Peyer's patch (tissue), 4 donors: ENCODE measurements around the gene HAL. TPM values are rescaled to one million over a fixed set of nuclear protein-coding genes. Genes with fewer than 3 reads are reported as not detected.

Experiments
- DNase-seq, 3 donors: peaks; one replicate each; pipeline ENCODE4 v3.0.0-alpha.2; 2017 to 2019
- H3K27ac ChIP-seq, 4 donors: fragments of 200-600 bp; sonication (generic); one replicate each; pipeline ENCODE4 v1.5.1; 2016 to 2019
- H3K27me3 ChIP-seq, 2 donors: fragments of 200-600 bp; sonication (generic); one replicate each; pipeline ENCODE4 v1.5.1; 2019
- H3K36me3 ChIP-seq, 3 donors: fragments of 200-600 bp; sonication (generic); one replicate each; pipeline ENCODE4 v1.5.1; 2016 to 2019
- H3K4me1 ChIP-seq, 4 donors: fragments of 200-600 bp; sonication (generic); one replicate each; pipeline ENCODE4 v1.5.1; 2016 to 2019
- H3K4me3 ChIP-seq, 4 donors: fragments of 200-600 bp; sonication (generic); 1 replicate in 3 of 4; 2 replicates in 1 of 4; pipeline ENCODE4 v1.5.1; 2016 to 2019; ENCODE audit warnings: mild to moderate bottlenecking in 1 of 4
- H3K9me3 ChIP-seq, 4 donors: fragments of 200-600 bp; sonication (generic); one replicate each; pipeline ENCODE4 v1.5.1; 2016 to 2019; ENCODE audit warnings: mild to moderate bottlenecking in 1 of 4
- POLR2A ChIP-seq, 2 donors: fragments of 450-650 bp; IDR thresholded peaks; one replicate each; pipeline ENCODE4 v1.5.1; 2017; ENCODE audit warnings: antibody characterized with exemption in 2 of 2, mild to moderate bottlenecking in 2 of 2, moderate library complexity in 2 of 2
- total RNA-seq, 4 donors: library from RNA; depleted of rRNA; stranded (reverse); fragments of >200 nt; gene quantifications; one replicate each; pipeline ENCODE4 v1.1.0, GENCODE V29; 2016
- TF ChIP-seq, protein P1 (sequence below), 6 experiments: fragments of 450-650 bp in 4 of 6; fragments of 200-600 bp in 2 of 6; sonication (generic) in 1 of 6; IDR thresholded peaks; one replicate each; pipeline ENCODE4 v1.5.1; 2017 to 2019; ENCODE audit warnings: antibody characterized with exemption in 6 of 6, mild to moderate bottlenecking in 3 of 6, moderate library complexity in 1 of 6

Gene HAL
- total RNA-seq, 4 donors from 2014 or later, result 4.0 to 8.1 (median 4.3) TPM; not detected in 1

DNA sequence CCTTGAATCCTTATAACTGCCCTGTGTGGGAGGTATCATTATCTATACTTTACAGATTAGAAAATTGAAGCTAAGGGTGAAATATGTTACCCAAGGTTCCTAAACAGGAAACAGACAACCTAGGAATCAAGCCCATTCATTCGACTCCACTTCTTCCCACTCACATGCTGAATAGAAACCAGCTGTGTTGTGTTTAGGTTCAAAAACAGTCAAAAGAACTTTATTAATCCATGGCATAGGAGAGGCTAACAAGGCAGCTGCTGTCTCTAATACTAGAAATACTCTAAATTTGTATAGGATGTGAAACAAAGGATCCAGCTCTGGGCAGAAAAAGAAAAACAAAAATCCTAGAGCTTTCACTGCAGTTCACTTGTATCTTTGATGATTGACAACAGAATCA is 43.1 kb downstream of the HAL start:
- H3K4me3 ChIP-seq, result no peak overlapping the region
- TF ChIP-seq POLR2A (IDR thresholded peaks at IDR 0.05), result no peak
- TF ChIP-seq, protein P1, sequence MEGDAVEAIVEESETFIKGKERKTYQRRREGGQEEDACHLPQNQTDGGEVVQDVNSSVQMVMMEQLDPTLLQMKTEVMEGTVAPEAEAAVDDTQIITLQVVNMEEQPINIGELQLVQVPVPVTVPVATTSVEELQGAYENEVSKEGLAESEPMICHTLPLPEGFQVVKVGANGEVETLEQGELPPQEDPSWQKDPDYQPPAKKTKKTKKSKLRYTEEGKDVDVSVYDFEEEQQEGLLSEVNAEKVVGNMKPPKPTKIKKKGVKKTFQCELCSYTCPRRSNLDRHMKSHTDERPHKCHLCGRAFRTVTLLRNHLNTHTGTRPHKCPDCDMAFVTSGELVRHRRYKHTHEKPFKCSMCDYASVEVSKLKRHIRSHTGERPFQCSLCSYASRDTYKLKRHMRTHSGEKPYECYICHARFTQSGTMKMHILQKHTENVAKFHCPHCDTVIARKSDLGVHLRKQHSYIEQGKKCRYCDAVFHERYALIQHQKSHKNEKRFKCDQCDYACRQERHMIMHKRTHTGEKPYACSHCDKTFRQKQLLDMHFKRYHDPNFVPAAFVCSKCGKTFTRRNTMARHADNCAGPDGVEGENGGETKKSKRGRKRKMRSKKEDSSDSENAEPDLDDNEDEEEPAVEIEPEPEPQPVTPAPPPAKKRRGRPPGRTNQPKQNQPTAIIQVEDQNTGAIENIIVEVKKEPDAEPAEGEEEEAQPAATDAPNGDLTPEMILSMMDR (IDR thresholded peaks at IDR 0.05), result no peak
- no peak overlapping the region for H3K27ac ChIP-seq
- H3K36me3 ChIP-seq, result no peaks in the 10 kb centered on the region
- H3K4me1 ChIP-seq, result no peaks in the 10 kb centered on the region
- H3K27me3 ChIP-seq, result no peaks in the 10 kb centered on the region
- no peaks in the 10 kb centered on the region for H3K9me3 ChIP-seq
- DNase-seq, result no peak

DNA sequence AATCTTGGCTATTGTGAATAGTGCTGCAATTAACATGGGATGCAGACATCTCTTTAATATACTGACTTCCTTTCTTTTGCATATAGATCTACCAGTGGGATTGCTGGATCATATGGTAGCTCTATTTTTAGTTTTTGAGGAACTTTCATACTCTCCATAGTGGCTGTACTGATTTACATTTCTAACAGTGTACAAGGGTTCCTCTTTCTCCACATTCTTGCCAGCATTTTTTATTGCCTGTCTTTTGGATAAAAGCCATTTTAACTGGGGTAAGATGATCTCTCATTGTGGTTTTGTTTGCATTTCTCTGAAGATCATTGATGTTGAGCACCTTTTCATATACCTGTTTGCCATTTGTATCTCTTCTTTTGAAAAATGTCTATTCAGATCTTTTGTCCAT is 44.6 kb downstream of the HAL start:
- DNase-seq, result no peak
- Histone ChIP-seq H3K9me3 (no peaks in the 10 kb centered on the region), H3K27ac (no peak overlapping the region), H3K4me3 (no peak overlapping the region), H3K4me1 (no peaks in the 10 kb centered on the region), H3K27me3 (no peaks in the 10 kb centered on the region), H3K36me3 (no peaks in the 10 kb centered on the region)
- no peak for TF ChIP-seq POLR2A (IDR thresholded peaks at IDR 0.05)
- TF ChIP-seq, protein P1 (IDR thresholded peaks at IDR 0.05), result no peak

DNA sequence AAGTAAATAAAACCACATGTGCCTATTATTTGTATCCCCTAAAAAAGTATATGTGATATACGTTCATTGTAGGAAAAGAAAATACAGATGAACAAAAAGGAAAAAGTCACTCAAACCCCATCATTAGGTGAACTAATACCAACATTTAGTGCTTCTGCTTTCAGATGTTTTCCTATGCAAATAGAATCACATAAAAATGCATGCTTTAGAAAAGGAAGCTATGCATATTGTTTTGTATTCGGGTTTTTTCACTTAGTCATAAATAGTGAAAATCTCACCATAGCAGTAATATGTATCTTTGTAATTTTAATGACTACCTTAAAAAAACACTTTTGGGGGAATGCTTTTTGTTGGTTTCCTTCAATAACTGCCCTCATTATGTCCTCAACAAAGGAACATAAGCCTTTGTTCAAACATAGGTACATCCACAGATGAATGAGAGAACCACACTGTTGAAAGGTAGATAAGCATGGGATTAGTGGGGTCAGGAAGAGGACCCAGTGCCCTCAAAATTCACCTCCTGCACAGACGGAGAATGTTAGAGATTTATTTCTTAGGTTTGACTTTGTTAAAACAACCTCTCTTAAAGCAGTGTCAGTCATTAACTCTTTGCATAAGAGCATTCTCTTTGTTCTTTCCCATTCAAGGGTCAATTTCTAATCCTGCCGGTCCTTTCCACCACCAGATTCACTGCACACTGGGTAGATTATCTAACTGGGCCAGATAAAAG is 46.5 kb downstream of the HAL start:
- DNase-seq, result no peak
- no peaks in the 10 kb centered on the region for H3K9me3 ChIP-seq
- H3K27me3 ChIP-seq, result no peaks in the 10 kb centered on the region
- TF ChIP-seq, protein P1 (IDR thresholded peaks at IDR 0.05), result no peak
- TF ChIP-seq POLR2A (IDR thresholded peaks at IDR 0.05), result no peak
- no peaks in the 10 kb centered on the region for H3K36me3 ChIP-seq
- no peak overlapping the region for H3K27ac ChIP-seq
- no peak overlapping the region for H3K4me3 ChIP-seq
- H3K4me1 ChIP-seq, result no peaks in the 10 kb centered on the region

DNA sequence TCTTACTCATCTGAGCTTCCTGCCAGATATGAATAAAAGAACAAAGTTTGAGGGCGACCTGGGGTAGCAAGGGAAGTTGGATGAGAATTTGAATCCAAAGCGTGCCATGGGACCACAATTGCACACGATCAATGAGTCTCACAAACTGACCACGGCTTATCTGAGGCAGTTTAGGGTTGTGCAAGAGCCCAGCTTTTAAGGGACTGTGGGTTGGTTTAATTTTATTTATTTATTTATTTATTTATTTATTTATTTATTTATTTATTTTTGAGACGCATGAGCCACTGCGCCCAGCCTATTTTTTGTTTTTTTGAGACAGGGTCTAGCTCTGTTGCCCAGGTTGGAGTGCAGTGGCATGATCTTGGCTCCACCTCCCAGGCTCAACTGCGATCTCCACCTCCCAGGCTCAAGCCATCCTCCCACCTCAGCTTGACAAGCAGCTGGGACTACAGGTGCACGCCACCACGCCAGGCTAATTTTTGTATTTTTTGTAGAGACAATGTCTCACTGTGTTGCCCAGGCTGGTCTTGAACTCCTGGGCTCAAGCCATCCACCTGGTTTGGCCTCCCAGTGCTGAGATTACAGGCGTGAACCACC is 51.9 kb downstream of the HAL start:
- no peak for DNase-seq
- Histone ChIP-seq H3K27me3 (no peaks in the 10 kb centered on the region), H3K9me3 (no peaks in the 10 kb centered on the region), H3K36me3 (no peaks in the 10 kb centered on the region), H3K4me3 (peak overlapping the region in 1 of 4 donors; percentile 80), H3K27ac (no peak overlapping the region), H3K4me1 (peaks cover 0 to 5% (median 0%) of the 10 kb centered on the region in 4 donors)
- TF ChIP-seq POLR2A (IDR thresholded peaks at IDR 0.05), result no peak
- TF ChIP-seq, protein P1 (IDR thresholded peaks at IDR 0.05), result no peak

DNA sequence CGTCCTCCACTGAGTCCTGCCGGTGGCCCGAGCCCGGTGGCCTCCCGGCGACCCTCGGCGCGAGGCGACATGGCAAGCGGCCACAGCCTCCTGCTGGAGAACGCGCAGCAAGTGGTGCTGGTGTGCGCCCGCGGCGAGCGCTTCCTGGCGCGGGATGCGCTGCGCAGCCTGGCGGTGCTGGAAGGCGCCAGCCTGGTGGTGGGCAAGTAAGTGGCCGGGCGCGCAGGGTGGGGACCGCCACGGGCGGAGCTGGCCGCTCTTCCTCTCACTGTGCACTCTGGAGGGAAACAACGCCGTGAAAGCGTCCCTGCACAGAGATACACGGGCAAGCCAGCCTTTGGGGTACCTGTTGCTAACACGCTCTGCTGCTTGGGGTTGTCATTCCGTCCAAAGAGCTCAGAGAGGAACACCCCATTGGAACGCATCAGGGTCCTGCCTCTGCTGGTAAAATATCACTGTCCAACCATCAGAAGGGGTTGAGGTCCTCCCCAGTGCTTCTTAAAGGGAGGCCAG is 52.8 kb downstream of the HAL start, which contains the start of gene AMDHD1:
AMDHD1 (plus strand) TSS at position 2 of the 513 bp plus-strand sequence; CDS start at position 70, 68 bp downstream.
- Histone ChIP-seq H3K9me3 (no peaks in the 10 kb centered on the region), H3K27me3 (no peaks in the 10 kb centered on the region), H3K4me3 (peak within 1 kb of the TSS; percentile 71 to 97 (median 86)), H3K36me3 (no peaks in the 10 kb centered on the region), H3K4me1 (peaks cover 0 to 5% (median 0%) of the 10 kb centered on the region in 4 donors), H3K27ac (peak within 1 kb of the TSS; percentile 72 to 91 (median 78))
- TF ChIP-seq, protein P1 (IDR thresholded peaks at IDR 0.05), result peak in 3 of 6 experiments; percentile 11 to 24 (median 22)
- no peak for TF ChIP-seq POLR2A (IDR thresholded peaks at IDR 0.05)
- DNase-seq, result peak in 2 of 3 donors; percentile 53 to 70
